HG02571 (cell line): ENCODE measurements around the gene UBAP2L.
A peak's percentile ranks its signal among the peaks of the same experiment; 100 is the strongest.
"Not testable (repeated sequence)": the region's sequence is repeated elsewhere in the genome, so short reads cannot be mapped to it uniquely, and the experiment has no call there.

Experiments
- ATAC-seq: cut with Tn5 transposase; IDR thresholded peaks from one replicate; pipeline ENCODE4 v1.9.1; 2021; ENCODE audit warnings: mild to moderate bottlenecking, moderate library complexity; ENCODE audit not compliant: unreplicated experiment

Gene UBAP2L

DNA sequence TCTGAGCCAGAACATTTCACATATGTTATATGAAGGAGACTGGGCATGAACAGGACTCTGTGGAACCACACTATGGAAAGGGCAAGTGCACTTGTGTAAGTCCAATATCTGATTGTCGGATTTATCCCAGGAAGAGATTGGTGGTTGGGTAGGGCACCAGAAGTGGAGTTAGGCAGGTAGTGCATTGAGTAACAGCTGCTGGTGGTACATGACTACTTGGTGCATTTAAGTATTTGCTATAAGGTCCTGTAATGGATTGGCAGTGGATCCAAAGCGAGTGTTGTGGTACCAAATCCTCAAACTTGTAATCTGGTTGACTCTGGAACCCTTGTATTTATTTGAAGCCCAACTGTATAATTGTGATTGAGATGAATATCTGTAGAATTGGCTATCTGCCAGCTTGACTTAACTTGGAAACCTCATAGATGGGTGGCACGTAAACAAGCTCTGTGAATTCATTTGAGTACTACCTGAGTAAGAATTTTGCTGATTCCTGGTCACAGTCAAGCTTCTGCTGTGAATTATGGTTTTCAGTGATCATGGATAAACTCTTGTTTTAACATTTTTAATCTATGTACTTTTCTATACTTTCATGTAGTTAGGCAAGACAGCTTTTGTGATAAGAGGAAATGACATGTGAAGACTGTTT is 21.1 kb downstream of the UBAP2L start:
- no peak for ATAC-seq

DNA sequence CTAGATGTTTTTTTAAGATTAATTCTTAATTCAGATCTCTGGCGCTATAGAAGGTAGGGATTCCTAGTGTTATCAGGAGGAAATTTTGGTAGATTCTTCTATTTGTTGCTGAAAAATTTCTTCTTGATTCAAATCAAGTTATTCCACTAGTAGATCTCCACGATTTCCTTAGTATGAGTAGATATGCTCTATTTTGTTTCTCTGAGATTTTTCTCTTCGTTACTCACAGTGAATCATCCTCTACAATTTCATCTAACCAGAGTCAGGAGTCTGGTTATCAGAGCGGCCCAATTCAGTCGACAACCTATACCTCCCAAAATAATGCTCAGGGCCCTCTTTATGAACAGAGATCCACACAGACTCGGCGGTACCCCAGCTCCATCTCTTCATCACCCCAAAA is 32.9 kb downstream of the UBAP2L start:
- ATAC-seq: no peak

DNA sequence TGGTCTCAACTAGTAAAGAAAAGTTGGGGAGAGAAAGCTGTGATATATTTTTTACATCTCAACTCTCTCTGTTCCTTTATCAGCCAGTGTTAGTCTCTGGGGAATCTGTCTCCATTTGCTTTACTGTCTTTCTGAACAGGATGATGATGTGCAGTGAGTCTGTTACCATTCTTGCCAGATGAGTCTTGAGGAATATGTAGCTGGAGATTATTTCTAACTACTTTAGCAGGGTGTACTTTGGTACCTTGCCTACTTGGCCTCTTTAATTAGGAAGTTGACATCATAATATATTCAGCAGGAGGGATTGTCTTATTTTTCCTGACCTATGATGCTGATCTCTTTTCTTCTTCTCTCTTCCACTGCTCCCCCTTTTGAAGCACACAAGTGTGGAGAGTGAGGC is 35.9 kb downstream of the UBAP2L start:
- ATAC-seq: no peak

DNA sequence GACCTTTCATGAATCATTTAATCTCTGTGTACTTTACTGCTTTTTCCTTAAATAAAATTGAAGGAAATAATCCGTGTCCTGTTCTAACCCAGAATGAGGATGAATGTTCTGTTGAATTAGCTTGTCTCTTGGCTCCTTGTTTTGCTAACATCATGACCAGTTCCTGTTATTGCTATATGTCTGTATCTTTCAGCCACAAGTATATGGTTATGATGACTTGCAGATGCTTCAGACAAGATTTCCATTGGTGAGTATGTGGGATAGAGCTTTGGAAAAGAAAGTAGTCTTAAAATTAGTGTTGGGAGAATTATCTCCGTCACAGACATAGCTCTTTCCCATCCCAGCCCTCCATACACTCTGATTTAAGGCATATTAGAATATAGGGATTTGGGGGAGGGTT is 38.0 kb downstream of the UBAP2L start:
- ATAC-seq: no peak

- ATAC-seq: no peak
Measured at GRCh38 chr1:154260127-154260526, 39.4 kb downstream of the UBAP2L start.

DNA sequence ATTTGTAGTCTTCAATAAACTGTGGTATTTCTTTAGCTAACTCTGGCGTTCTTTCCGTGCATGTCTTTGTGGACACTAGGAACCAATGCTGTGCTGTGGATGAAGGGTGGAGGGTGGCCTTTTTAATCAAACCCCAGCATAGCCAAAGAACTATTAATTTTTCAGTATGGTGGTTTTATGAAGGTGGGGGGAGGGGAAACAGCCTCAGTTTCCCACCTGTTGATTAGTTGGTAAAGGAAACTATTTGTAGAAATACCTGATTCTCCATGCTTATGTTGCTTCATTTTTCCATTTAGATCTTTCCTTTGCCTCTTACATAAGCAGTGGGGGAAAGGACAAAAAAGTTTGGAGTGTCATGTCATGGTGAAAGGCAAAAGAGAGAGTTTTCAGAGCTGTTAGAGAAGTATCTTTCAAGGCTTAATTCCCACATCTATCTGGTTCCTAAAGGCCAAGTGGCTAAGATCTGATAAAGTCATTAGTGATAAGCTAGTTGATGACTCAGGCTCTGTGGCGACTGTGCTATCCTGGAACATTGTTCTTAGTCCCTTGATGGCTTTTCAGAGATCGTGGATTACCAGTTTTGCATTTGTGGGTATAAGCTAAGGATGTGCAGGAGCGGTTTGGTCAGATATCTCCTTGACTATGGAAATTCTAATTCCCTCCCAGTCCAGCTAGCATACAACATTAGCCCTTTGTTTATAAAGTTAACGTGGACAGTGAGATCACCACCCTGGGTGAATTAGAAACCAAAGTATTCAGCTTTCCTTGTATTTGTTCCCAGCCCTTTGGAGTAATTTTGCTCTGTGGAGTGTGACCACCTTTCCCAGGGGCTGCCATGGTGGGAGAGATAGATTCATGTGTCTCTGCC is 42.9 kb downstream of the UBAP2L start:
- ATAC-seq: no peak

GRCh38 chr1:154264454-154264853 is 43.7 kb downstream of the UBAP2L start:
- ATAC-seq: no peak

- ATAC-seq: no peak
Measured at GRCh38 chr1:154265586-154265985, 44.8 kb downstream of the UBAP2L start.

DNA sequence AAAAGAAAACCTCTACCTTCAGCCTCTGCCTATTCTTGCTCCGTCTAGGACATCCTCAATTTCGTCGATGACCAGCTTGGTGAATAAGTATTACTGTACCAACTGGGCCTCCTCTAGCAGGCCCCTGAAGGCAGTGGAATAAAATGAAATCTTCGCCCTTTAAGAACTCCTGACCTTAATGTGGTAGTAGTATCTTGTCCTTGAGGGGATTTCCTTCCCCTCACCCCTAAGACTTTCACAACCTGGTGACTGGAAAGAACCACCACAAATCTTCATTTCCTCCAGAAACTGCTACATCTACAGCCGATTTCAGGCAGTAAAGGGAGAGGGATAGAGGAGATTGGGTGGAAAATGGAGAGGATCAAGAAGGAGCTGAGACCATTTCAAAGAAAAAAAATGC is 50.1 kb downstream of the UBAP2L start:
- ATAC-seq: no peak

GRCh38 chr1:154272217-154272998 is 51.7 kb downstream of the UBAP2L start, which contains the start of gene HAX1:
TSS of gene HAX1 (plus strand) at chr1:154272629. CDS start at chr1:154272724, 95 bp downstream.
- ATAC-seq: peak; percentile 80

- ATAC-seq: no peak
Measured at GRCh38 chr1:154272999-154273563, 52.3 kb downstream of the UBAP2L start.

GRCh38 chr1:154276797-154277196 is 56.0 kb downstream of the UBAP2L start:
- no peak for ATAC-seq

GRCh38 chr1:154287591-154287990 is 66.8 kb downstream of the UBAP2L start:
- not testable (repeated sequence) for ATAC-seq

DNA sequence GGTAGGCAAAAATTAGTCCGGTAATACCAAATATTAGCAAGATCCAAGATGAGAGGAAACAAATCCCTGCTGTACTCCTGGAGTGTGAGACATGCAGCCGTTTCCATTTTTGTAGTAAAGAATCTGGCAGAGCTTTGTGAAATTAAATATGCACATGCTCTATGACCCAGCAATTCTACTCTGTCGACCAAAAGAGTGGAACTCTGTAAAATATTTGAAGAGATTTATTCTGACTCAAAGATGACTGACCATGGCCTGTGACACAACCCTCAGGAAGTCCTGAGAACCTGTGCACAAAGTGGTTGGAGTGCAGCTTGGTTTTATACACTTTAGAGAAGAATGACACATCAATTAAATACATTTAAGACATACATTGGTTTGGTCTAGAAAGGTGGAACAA is 67.9 kb downstream of the UBAP2L start:
- ATAC-seq: no peak

DNA sequence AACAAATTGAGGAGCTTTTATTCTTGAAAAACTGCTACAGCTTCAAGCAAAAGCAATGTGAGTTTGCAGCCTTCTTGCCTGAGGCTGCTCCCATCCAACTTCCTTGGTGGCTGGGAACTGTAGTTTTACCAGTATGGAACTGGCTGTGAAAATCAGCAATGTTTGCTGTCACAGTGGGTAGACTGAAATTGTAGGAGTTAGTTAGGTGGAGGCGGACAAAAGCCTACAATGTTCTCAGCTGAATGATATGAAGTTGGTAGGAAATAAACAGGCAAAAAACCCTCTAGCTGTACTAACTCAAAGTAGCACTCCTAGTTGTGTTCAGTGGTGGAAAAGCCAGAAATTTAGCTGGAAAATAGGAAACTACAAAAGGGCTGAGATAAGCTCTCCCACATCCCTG is 70.2 kb downstream of the UBAP2L start:
- ATAC-seq: no peak

- ATAC-seq: no peak
Measured at GRCh38 chr1:154295408-154296235, 74.9 kb downstream of the UBAP2L start.

GRCh38 chr1:154301582-154301981 is 80.8 kb downstream of the UBAP2L start:
- ATAC-seq: no peak

DNA sequence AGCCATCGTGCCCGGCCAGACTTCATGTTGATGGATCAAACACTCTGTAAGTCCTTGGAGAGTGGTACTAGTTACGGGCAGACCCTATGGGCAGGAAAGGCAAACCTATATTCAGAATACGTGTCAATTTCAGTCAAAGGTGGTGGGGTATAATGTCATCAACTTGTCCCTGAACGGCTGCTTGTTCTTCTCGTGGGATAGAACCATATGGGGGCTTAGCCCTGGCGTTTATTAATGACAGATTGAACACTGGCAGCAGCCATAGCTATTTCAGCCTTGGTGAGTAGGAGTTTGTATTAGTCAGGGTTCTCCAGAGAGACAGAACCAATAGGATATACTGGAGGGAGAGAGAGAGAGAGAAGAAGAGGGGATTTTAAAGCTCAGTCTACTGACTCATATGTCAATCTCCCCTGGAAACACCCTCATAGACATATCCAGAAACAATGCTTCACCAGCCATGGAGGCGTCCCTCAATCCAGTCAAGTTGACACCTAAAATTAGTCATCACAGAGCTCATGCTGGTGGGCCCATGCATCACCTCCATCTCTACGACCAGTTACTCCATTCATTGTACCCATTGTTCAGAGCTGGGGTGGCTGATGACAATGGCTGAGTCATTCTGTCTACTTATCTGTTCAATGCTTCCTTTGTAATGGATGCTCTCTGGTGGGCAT is 84.0 kb downstream of the UBAP2L start:
- ATAC-seq: peak; percentile 48

- no peak for ATAC-seq
Measured at GRCh38 chr1:154306151-154306550, 85.4 kb downstream of the UBAP2L start.
